Prostate gland (tissue), 2 donors: ENCODE results near the gene CIC. TPM values are rescaled to one million over a fixed set of nuclear protein-coding genes. Genes with fewer than 3 reads are reported as not detected.

Experiments used
- DNase-seq: peaks from one replicate; pipeline ENCODE4 v3.0.0-alpha.2; 2019; ENCODE audit warnings: low spot score
- H3K27ac ChIP-seq, 2 donors: fragments of 200-600 bp; sonication (generic); 2 replicates each; pipeline ENCODE4 v1.5.1; 2017 to 2019
- H3K27me3 ChIP-seq: fragments of 200-600 bp; sonication (generic); replicated peaks from 2 replicates; pipeline ENCODE4 v1.5.1; 2019; ENCODE audit not compliant: insufficient read depth
- H3K36me3 ChIP-seq, 2 donors: fragments of 200-600 bp; sonication (generic); 1 replicate in 1 of 2; 2 replicates in 1 of 2; pipeline versions ENCODE4 v1.5.1 to v1.8.1; 2017 to 2019
- H3K4me1 ChIP-seq: fragments of 200-600 bp; sonication (generic); replicated peaks from 2 replicates; pipeline ENCODE4 v1.5.1; 2019
- H3K4me3 ChIP-seq, 2 donors: fragments of 200-600 bp; sonication (generic); 2 replicates each; pipeline ENCODE4 v1.5.1; 2017 to 2019
- H3K9me3 ChIP-seq: fragments of 200-600 bp; sonication (generic); 2 replicates; pipeline ENCODE4 v1.5.1; 2017
- CTCF ChIP-seq, 4 experiments: fragments of 200-600 bp in 2 of 4; fragments of 450-650 bp in 2 of 4; sonication (generic) in 2 of 4; IDR thresholded peaks; 1 replicate in 3 of 4; 2 replicates in 1 of 4; pipeline ENCODE4 v1.5.1; 2016 to 2019; ENCODE audit warnings: antibody characterized with exemption in 4 of 4, mild to moderate bottlenecking in 2 of 4, moderate library complexity in 2 of 4
- POLR2A ChIP-seq: fragments of 450-650 bp; IDR thresholded peaks from one replicate; pipeline ENCODE4 v1.6.1; 2016; ENCODE audit warnings: antibody characterized with exemption, mild to moderate bottlenecking
- POLR2AphosphoS5 ChIP-seq: sonication (generic); formaldehyde crosslinking; IDR thresholded peaks from one replicate; pipeline ENCODE4 v1.6.1; 2017; ENCODE audit warnings: antibody characterized with exemption
- WGBS: methylation state at CpG from one replicate; pipeline ENCODE4 v1.1.5; 2018; 5-methylcytosine and 5-hydroxymethylcytosine counted together
- intact Hi-C: fragments of 100-400 bp; cut with DNase I; formaldehyde crosslinking; loops from one replicate; pipeline ENCODE4 v1.14.2; 2022
- total RNA-seq, 2 donors: library from RNA; depleted of rRNA; stranded (reverse); fragments of >200 nt; gene quantifications; one replicate each; pipeline ENCODE4 v1.1.0, GENCODE V29; 2016

The CIC gene
- total RNA-seq, 2 donors from 2014 or later, result 64.6 to 145 TPM

- no peak overlapping the region for H3K4me3 ChIP-seq
- H3K9me3 ChIP-seq, result no peaks in the 10 kb centered on the region
- intact Hi-C loops, result no loop called here
- peaks cover 9% of the 10 kb centered on the region for H3K4me1 ChIP-seq
- no peak for DNase-seq
- TF ChIP-seq POLR2A (no peak), POLR2AphosphoS5 (no peak), CTCF (IDR thresholded peaks at IDR 0.05) (peak in 2 of 4 experiments; percentile 29 to 44)
- no peaks in the 10 kb centered on the region for H3K27me3 ChIP-seq
- peaks cover 10 to 32% of the 10 kb centered on the region in 2 donors for H3K36me3 ChIP-seq
- WGBS, result 83% methylated on average over 29 of the region's 31 CpGs
- H3K27ac ChIP-seq, result no peak overlapping the region
Observed at GRCh38 chr19:42290523-42291434, 21.7 kb downstream of the CIC start.

- intact Hi-C loops, result no loop called here
- H3K27me3 ChIP-seq, result no peaks in the 10 kb centered on the region
Observed at GRCh38 chr19:42291435-42291810, 22.4 kb downstream of the CIC start.

GRCh38 chr19:42292042-42292960 lies 23.2 kb downstream of the CIC start:
- Histone ChIP-seq H3K4me3 (no peak overlapping the region), H3K36me3 (peaks cover 9 to 32% of the 10 kb centered on the region in 2 donors), H3K27ac (no peak overlapping the region), H3K9me3 (no peaks in the 10 kb centered on the region), H3K27me3 (no peaks in the 10 kb centered on the region), H3K4me1 (peaks cover 4% of the 10 kb centered on the region)
- DNase-seq, result no peak
- intact Hi-C loops, result no loop called here
- TF ChIP-seq POLR2A (no peak), POLR2AphosphoS5 (no peak), CTCF (IDR thresholded peaks at IDR 0.05) (no peak)
- WGBS, result 85% methylated on average over 27 of the region's 27 CpGs

More at GRCh38 chr19:42291435-42291810, 22.4 kb downstream of the CIC start:
- Histone ChIP-seq H3K36me3 (peaks cover 10 to 32% of the 10 kb centered on the region in 2 donors), H3K9me3 (no peaks in the 10 kb centered on the region), H3K4me3 (no peak overlapping the region), H3K4me1 (peaks cover 4% of the 10 kb centered on the region), H3K27ac (no peak overlapping the region)
- DNase-seq, result no peak
- TF ChIP-seq POLR2A (no peak), CTCF (IDR thresholded peaks at IDR 0.05) (no peak), POLR2AphosphoS5 (no peak)
- 58% methylated on average over 9 of the region's 9 CpGs for WGBS

GRCh38 chr19:42292963-42293362 lies 23.9 kb downstream of the CIC start:
- H3K27ac ChIP-seq, result no peak overlapping the region
- WGBS, result 90% methylated on average over 5 of the region's 14 CpGs
- H3K4me3 ChIP-seq, result no peak overlapping the region
- H3K36me3 ChIP-seq, result peaks cover 6 to 32% of the 10 kb centered on the region in 2 donors
- no peak for DNase-seq
- TF ChIP-seq POLR2AphosphoS5 (no peak), CTCF (IDR thresholded peaks at IDR 0.05) (no peak), POLR2A (no peak)
- intact Hi-C loops, result no loop called here
- H3K27me3 ChIP-seq, result no peaks in the 10 kb centered on the region
- H3K4me1 ChIP-seq, result no peaks in the 10 kb centered on the region
- H3K9me3 ChIP-seq, result no peaks in the 10 kb centered on the region
